WERI-Rb-1 (cell line): ENCODE results near the gene CFAP57.
"Not testable (repeated sequence)": the region's sequence is repeated elsewhere in the genome, so short reads cannot be mapped to it uniquely, and the experiment has no call there.

Source experiments
- DNase-seq: peaks from one replicate; pipeline ENCODE4 v3.0.0-alpha.2; 2020
- H3K27ac ChIP-seq: fragments of 250-450 bp; sonication (Bioruptor Pico); 2 replicates; pipeline ENCODE4 v1.5.1; 2020; ENCODE audit warnings: mild to moderate bottlenecking, moderate library complexity
- H3K27me3 ChIP-seq: fragments of 250-450 bp; sonication (Bioruptor Pico); 2 replicates; pipeline ENCODE4 v1.5.1; 2021; ENCODE audit warnings: mild to moderate bottlenecking, low read depth, moderate library complexity; ENCODE audit not compliant: insufficient read depth, severe bottlenecking
- H3K36me3 ChIP-seq: fragments of 250-450 bp; sonication (Bioruptor Pico); 2 replicates; pipeline ENCODE4 v1.5.1; 2020; ENCODE audit warnings: mild to moderate bottlenecking, moderate library complexity
- H3K4me3 ChIP-seq: 2 replicates; pipeline ENCODE4 v1.5.1; 2011; ENCODE audit warnings: low read depth, mild to moderate bottlenecking, control low read depth, low read length
- H3K9me3 ChIP-seq: fragments of 250-450 bp; sonication (Bioruptor Pico); 2 replicates; pipeline ENCODE4 v1.5.1; 2021; ENCODE audit warnings: mild to moderate bottlenecking, moderate library complexity; ENCODE audit not compliant: severe bottlenecking
- CTCF ChIP-seq: IDR thresholded peaks from 2 replicates; pipeline ENCODE4 v1.5.1; 2011; ENCODE audit warnings: low read depth, mild to moderate bottlenecking, control low read depth, inconsistent platforms, low read length

CFAP57 gene

GRCh38 chr1:43135857-43136781, 36.0 kb upstream of the CFAP57 start:
- Histone ChIP-seq H3K27ac (no peak overlapping the region), H3K4me3 (no peak overlapping the region), H3K27me3 (no peaks in the 10 kb centered on the region), H3K36me3 (no peaks in the 10 kb centered on the region), H3K9me3 (peaks cover 2% of the 10 kb centered on the region)
- no peak for DNase-seq
- TF ChIP-seq CTCF = no peak

- Histone ChIP-seq H3K9me3 (peaks cover 2% of the 10 kb centered on the region), H3K27me3 (no peaks in the 10 kb centered on the region), H3K27ac (no peak overlapping the region), H3K4me3 (no peak overlapping the region), H3K36me3 (no peaks in the 10 kb centered on the region)
- DNase-seq = no peak
- no peak for TF ChIP-seq CTCF
Measured at GRCh38 chr1:43137445-43138052, 34.6 kb upstream of the CFAP57 start.

GRCh38 chr1:43139295-43139694, 32.8 kb upstream of the CFAP57 start:
- not testable (repeated sequence) for H3K27me3 ChIP-seq, DNase-seq, H3K4me3 ChIP-seq, H3K36me3 ChIP-seq, H3K27ac ChIP-seq, H3K9me3 ChIP-seq

- Histone ChIP-seq H3K9me3 (peaks cover 2% of the 10 kb centered on the region), H3K27ac (no peak overlapping the region), H3K36me3 (no peaks in the 10 kb centered on the region), H3K27me3 (no peaks in the 10 kb centered on the region), H3K4me3 (no peak overlapping the region)
- DNase-seq = no peak
- no peak for TF ChIP-seq CTCF
Measured at GRCh38 chr1:43140010-43140409, 32.1 kb upstream of the CFAP57 start.

GRCh38 chr1:43140583-43140982, 31.5 kb upstream of the CFAP57 start:
- no peak overlapping the region for H3K4me3 ChIP-seq
- H3K36me3 ChIP-seq = no peaks in the 10 kb centered on the region
- H3K9me3 ChIP-seq = no peaks in the 10 kb centered on the region
- no peak overlapping the region for H3K27ac ChIP-seq
- H3K27me3 ChIP-seq = no peaks in the 10 kb centered on the region
- no peak for DNase-seq
- no peak for TF ChIP-seq CTCF

- Histone ChIP-seq H3K4me3 (no peak overlapping the region), H3K36me3 (no peaks in the 10 kb centered on the region), H3K9me3 (no peaks in the 10 kb centered on the region), H3K27me3 (no peaks in the 10 kb centered on the region), H3K27ac (no peak overlapping the region)
- TF ChIP-seq CTCF = peak; percentile 61
- peak; percentile 27 for DNase-seq
Measured at GRCh38 chr1:43143441-43143888, 28.7 kb upstream of the CFAP57 start.
